ENCODE measurements around the gene CCNI2. TPM values are rescaled to one million over a fixed set of nuclear protein-coding genes. Genes with fewer than 3 reads are reported as not detected.

Gene CCNI2
- total RNA-seq, 1 donor from 2014 or later: 0.55 TPM

- H3K36me3 ChIP-seq: peaks cover 53% of the 10 kb centered on the region
- TF ChIP-seq, protein P1, sequence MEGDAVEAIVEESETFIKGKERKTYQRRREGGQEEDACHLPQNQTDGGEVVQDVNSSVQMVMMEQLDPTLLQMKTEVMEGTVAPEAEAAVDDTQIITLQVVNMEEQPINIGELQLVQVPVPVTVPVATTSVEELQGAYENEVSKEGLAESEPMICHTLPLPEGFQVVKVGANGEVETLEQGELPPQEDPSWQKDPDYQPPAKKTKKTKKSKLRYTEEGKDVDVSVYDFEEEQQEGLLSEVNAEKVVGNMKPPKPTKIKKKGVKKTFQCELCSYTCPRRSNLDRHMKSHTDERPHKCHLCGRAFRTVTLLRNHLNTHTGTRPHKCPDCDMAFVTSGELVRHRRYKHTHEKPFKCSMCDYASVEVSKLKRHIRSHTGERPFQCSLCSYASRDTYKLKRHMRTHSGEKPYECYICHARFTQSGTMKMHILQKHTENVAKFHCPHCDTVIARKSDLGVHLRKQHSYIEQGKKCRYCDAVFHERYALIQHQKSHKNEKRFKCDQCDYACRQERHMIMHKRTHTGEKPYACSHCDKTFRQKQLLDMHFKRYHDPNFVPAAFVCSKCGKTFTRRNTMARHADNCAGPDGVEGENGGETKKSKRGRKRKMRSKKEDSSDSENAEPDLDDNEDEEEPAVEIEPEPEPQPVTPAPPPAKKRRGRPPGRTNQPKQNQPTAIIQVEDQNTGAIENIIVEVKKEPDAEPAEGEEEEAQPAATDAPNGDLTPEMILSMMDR (IDR thresholded peaks at IDR 0.05): no peak
Measured at GRCh38 chr5:132761321-132762240, 14.4 kb downstream of the CCNI2 start.

DNA sequence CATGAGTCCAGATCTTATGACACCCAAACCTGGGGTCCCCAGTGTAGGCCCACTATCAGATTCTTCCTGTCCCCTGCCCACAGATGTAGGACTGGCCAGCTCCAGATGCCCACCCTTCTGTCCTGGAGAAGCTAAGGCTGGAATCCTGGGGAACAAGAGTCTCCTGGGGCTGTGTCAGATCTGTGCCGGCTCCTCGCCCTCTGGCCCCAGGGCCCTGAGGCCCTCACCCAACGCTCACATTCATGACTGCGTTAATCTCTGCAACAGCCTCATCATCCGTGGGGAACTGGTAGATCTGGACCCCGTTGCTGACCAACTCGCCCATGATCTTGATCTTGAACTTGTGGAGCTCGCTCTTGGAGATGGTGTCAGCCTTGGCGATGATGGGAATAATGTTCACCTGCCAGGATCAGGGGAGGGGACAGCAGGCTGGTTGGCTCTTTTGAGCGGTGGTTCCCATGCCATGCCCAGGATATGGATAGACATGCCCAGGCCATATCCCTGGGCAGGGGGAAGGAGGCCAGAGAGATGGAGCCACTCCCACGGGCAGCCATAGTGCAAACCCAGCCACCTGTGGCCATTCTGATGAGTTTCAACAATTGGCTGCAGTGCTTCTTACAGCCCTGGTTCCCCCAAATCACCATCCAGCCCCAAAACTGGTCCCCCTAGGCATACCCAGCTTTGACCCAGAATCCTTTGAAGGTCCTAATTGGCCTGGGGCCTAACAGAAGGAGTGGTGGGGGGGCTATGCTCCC lies 15.2 kb downstream of the CCNI2 start:
- TF ChIP-seq, protein P1 (IDR thresholded peaks at IDR 0.05): no peak
- H3K4me3 ChIP-seq: no peak overlapping the region
- H3K9me3 ChIP-seq: no peaks in the 10 kb centered on the region
- peaks cover 6% of the 10 kb centered on the region for H3K4me1 ChIP-seq
- H3K27me3 ChIP-seq: no peaks in the 10 kb centered on the region
- ATAC-seq (no peak), DNase-seq (no peak)
- no peak overlapping the region for H3K27ac ChIP-seq
- intact Hi-C loops (cut with DNase I): no loop called here
- peaks cover 53% of the 10 kb centered on the region for H3K36me3 ChIP-seq

More at GRCh38 chr5:132761321-132762240, 14.4 kb downstream of the CCNI2 start:
- Histone ChIP-seq H3K4me3 (no peak overlapping the region), H3K4me1 (no peaks in the 10 kb centered on the region), H3K9me3 (no peaks in the 10 kb centered on the region), H3K27me3 (no peaks in the 10 kb centered on the region), H3K27ac (no peak overlapping the region)
- no peak for DNase-seq
- intact Hi-C loops (cut with DNase I): no loop called here
- no peak for ATAC-seq

DNA sequence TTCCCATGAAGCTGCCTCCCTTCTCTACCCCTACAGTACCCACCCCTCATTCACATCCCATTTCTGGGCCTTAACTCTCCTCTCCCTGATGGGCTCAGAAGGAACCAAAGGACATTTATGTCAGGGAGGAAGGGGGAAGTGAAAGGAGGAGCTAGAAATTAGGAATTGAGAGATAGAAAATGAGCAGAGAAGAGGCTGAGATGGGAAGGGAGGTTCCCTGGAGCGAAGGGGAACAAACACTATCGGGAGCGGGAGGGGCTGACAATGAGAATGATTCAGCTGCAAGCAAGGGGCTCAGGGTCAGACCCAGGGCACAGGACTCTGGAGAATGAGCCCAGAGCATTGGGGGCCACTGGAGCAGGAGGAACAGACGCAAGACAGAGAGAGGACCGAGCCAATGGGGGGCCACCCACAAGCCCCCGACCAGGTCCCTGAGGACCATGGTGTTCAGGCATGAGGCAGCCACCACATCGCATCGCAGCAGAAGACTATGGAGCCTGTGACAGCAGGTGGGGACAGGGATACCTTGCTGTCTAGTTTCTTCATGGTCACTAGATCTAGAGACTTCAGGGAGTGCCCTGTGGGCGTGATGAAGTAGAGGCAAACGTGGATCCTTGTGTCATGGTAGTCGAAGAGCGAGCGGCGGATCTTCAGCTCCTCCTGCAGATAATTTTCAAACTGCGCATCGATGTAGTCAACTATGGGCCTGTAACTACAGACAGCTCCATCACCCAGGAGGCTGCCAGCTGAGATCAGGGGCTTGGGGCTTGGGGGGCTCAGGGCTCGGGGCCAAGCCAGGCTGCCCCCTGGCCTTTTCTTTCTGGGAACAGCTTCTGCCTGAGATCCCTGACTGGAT lies 16.2 kb downstream of the CCNI2 start:
- no peaks in the 10 kb centered on the region for H3K27me3 ChIP-seq
- intact Hi-C loops (cut with DNase I): no loop called here
- no peak overlapping the region for H3K4me3 ChIP-seq
- peaks cover 13% of the 10 kb centered on the region for H3K4me1 ChIP-seq
- no peaks in the 10 kb centered on the region for H3K9me3 ChIP-seq
- no peak overlapping the region for H3K27ac ChIP-seq
- DNase-seq: no peak
- peaks cover 45% of the 10 kb centered on the region for H3K36me3 ChIP-seq
- TF ChIP-seq, protein P1 (IDR thresholded peaks at IDR 0.05): no peak
- ATAC-seq: no peak

DNA sequence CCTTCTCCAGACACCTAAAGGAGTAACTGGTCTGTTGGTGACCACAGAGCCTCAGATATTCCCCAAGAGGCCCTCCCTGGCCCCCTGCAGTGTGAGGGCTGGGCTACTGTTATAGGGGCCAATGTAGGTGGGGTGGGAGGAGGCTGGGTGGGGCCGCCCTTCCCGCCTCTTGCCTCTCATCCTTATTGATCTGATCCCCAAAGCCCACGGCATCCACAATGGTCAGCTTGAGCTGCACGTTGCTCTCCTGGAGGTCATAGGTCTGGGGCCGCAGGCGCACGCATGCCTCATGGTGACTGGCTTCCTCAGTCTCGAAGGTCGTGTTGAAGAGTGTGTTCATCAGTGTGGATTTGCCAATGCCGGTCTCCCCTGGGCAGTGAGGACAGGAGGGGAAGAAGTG lies 16.8 kb downstream of the CCNI2 start:
- Histone ChIP-seq H3K27me3 (no peaks in the 10 kb centered on the region), H3K27ac (no peak overlapping the region), H3K4me3 (no peak overlapping the region), H3K9me3 (no peaks in the 10 kb centered on the region), H3K4me1 (peaks cover 15% of the 10 kb centered on the region), H3K36me3 (peaks cover 39% of the 10 kb centered on the region)
- no peak for ATAC-seq
- TF ChIP-seq, protein P1 (IDR thresholded peaks at IDR 0.05): no peak
- intact Hi-C loops (cut with DNase I): no loop called here
- no peak for DNase-seq

- TF ChIP-seq, protein P1 (IDR thresholded peaks at IDR 0.05): no peak
- peaks cover 39% of the 10 kb centered on the region for H3K36me3 ChIP-seq
- intact Hi-C loops (cut with DNase I): no loop called here
- peaks cover 18% of the 10 kb centered on the region for H3K4me1 ChIP-seq
- DNase-seq: no peak
- ATAC-seq: no peak
- H3K27ac ChIP-seq: no peak overlapping the region
- no peak overlapping the region for H3K4me3 ChIP-seq
- H3K27me3 ChIP-seq: no peaks in the 10 kb centered on the region
- no peaks in the 10 kb centered on the region for H3K9me3 ChIP-seq
Measured at GRCh38 chr5:132764671-132765238, 17.5 kb downstream of the CCNI2 start.
